ENCODE results near the gene TMEM42.

TMEM42 gene

GRCh38 chr3:44874308-44874707 is 12.6 kb downstream of the TMEM42 start, which contains the start of gene TGM4:
Gene TGM4, plus strand, starts transcription at chr3:44874608. Its CDS starts 71 bp downstream, at chr3:44874679.
- no peak for DNase-seq (ENCODE audit: low read depth)

GRCh38 chr3:44875596-44875995 is 13.9 kb downstream of the TMEM42 start:
- DNase-seq (ENCODE audit: low read depth): no peak

- no peak for DNase-seq (ENCODE audit: low read depth)
Measured at GRCh38 chr3:44877333-44877732, 15.6 kb downstream of the TMEM42 start.

- no peak for DNase-seq (ENCODE audit: low read depth)
Measured at GRCh38 chr3:44880284-44880683, 18.6 kb downstream of the TMEM42 start.

GRCh38 chr3:44883213-44883955 is 21.7 kb downstream of the TMEM42 start:
- DNase-seq (ENCODE audit: low read depth): no peak

GRCh38 chr3:44883999-44884431 is 22.3 kb downstream of the TMEM42 start:
- no peak for DNase-seq (ENCODE audit: low read depth)

- no peak for DNase-seq (ENCODE audit: low read depth)
Measured at GRCh38 chr3:44885618-44886017, 23.9 kb downstream of the TMEM42 start.

- no peak for DNase-seq (ENCODE audit: low read depth)
Measured at GRCh38 chr3:44886561-44886960, 24.8 kb downstream of the TMEM42 start.

- DNase-seq (ENCODE audit: low read depth): no peak
Measured at GRCh38 chr3:44887101-44887500, 25.4 kb downstream of the TMEM42 start.

- DNase-seq (ENCODE audit: low read depth): no peak
Measured at GRCh38 chr3:44890258-44890657, 28.5 kb downstream of the TMEM42 start.

- DNase-seq (ENCODE audit: low read depth): no peak
Measured at GRCh38 chr3:44890852-44891251, 29.1 kb downstream of the TMEM42 start.

- no peak for DNase-seq (ENCODE audit: low read depth)
Measured at GRCh38 chr3:44892689-44893088, 31.0 kb downstream of the TMEM42 start.

- no peak for DNase-seq (ENCODE audit: low read depth)
Measured at GRCh38 chr3:44893097-44893496, 31.4 kb downstream of the TMEM42 start.

- DNase-seq (ENCODE audit: low read depth): no peak
Measured at GRCh38 chr3:44894485-44894884, 32.8 kb downstream of the TMEM42 start.

GRCh38 chr3:44896440-44896839 is 34.7 kb downstream of the TMEM42 start:
- no peak for DNase-seq (ENCODE audit: low read depth)

GRCh38 chr3:44899683-44900367 is 38.1 kb downstream of the TMEM42 start:
- DNase-seq (ENCODE audit: low read depth): no peak

GRCh38 chr3:44902628-44903027 is 40.9 kb downstream of the TMEM42 start:
- no peak for DNase-seq (ENCODE audit: low read depth)

- no peak for DNase-seq (ENCODE audit: low read depth)
Measured at GRCh38 chr3:44903314-44903713, 41.6 kb downstream of the TMEM42 start.

GRCh38 chr3:44903751-44904150 is 42.0 kb downstream of the TMEM42 start:
- DNase-seq (ENCODE audit: low read depth): no peak

GRCh38 chr3:44905446-44906157 is 43.9 kb downstream of the TMEM42 start:
- no peak for DNase-seq (ENCODE audit: low read depth)

- no peak for DNase-seq (ENCODE audit: low read depth)
Measured at GRCh38 chr3:44906997-44907396, 45.3 kb downstream of the TMEM42 start.

GRCh38 chr3:44907612-44908011 is 45.9 kb downstream of the TMEM42 start:
- DNase-seq (ENCODE audit: low read depth): no peak

GRCh38 chr3:44909063-44909462 is 47.4 kb downstream of the TMEM42 start:
- no peak for DNase-seq (ENCODE audit: low read depth)
